Measurements from ENCODE around the gene PID1. TPM values are rescaled to one million over a fixed set of nuclear protein-coding genes. Genes with fewer than 3 reads are reported as not detected.

The PID1 gene
- polyA plus RNA-seq, 3 donors = 61.8 to 117 (median 62.3) TPM

DNA sequence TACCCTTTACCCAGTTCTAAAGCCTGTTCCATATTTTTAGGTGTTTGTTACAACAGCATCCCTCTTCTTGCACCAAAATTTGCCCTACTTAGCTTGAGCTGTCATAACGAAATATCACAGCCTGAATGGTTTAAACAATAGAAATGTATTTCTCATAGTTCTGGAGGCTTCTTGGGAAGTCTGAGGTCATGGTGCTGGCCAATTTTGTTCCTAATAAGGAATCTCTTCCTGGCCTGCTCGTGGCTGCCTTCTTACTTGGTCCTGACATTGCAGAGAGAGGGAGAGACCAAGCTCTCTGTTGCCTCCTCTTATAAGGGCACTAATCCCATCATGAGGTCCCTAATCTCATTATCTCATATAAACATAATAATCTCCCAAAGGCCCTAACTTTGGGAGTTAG lies 267.8 kb downstream of the PID1 start:
- Histone ChIP-seq H3K27ac (ENCODE audit: low read depth in 1 of 2, low read length in 2 of 2) (no peak overlapping the region), H3K4me1 (ENCODE audit: control insufficient read depth in 1 of 2, insufficient read depth in 2 of 2, low read length in 2 of 2) (no peaks in the 10 kb centered on the region), H3K4me2 (replicated peaks; ENCODE audit: extremely low read depth, low read length, poor library complexity, severe bottlenecking) (no peak overlapping the region), H3K36me3 (replicated peaks in 1 of 2; ENCODE audit: control insufficient read depth in 1 of 2, insufficient read depth in 2 of 2, low read length in 2 of 2) (no peaks in the 10 kb centered on the region), H2AFZ (ENCODE audit: insufficient read depth, low read depth, low read length, poor library complexity, severe bottlenecking) (no peak overlapping the region), H3K79me2 (ENCODE audit: insufficient read depth, low read length) (no peaks in the 10 kb centered on the region), H3K4me3 (replicated peaks in 1 of 3; ENCODE audit: low read depth in 2 of 3, low read length in 3 of 3) (no peak overlapping the region), H3K27me3 (ENCODE audit: control insufficient read depth in 2 of 2, insufficient read depth in 2 of 2, low read length in 2 of 2) (no peaks in the 10 kb centered on the region), H3K9me3 (replicated peaks in 1 of 2; ENCODE audit: control insufficient read depth in 1 of 2, insufficient read depth in 1 of 2, low read length in 2 of 2) (peaks cover 20 to 43% of the 10 kb centered on the region in 2 donors), H4K20me1 (ENCODE audit: insufficient read depth, low read length) (no peaks in the 10 kb centered on the region), H3K9ac (ENCODE audit: insufficient read depth, low read length, poor library complexity, severe bottlenecking) (no peak overlapping the region)
- intact Hi-C loops (cut with micrococcal nuclease) = no loop called here
- H3K4me1 Mint-ChIP-seq = no peaks in the 10 kb centered on the region
- no CpG with 5 or more reads among the region's 2 CpGs for WGBS (ENCODE audit: insufficient coverage)
- no peak for DNase-seq
- TF ChIP-seq, protein P1, sequence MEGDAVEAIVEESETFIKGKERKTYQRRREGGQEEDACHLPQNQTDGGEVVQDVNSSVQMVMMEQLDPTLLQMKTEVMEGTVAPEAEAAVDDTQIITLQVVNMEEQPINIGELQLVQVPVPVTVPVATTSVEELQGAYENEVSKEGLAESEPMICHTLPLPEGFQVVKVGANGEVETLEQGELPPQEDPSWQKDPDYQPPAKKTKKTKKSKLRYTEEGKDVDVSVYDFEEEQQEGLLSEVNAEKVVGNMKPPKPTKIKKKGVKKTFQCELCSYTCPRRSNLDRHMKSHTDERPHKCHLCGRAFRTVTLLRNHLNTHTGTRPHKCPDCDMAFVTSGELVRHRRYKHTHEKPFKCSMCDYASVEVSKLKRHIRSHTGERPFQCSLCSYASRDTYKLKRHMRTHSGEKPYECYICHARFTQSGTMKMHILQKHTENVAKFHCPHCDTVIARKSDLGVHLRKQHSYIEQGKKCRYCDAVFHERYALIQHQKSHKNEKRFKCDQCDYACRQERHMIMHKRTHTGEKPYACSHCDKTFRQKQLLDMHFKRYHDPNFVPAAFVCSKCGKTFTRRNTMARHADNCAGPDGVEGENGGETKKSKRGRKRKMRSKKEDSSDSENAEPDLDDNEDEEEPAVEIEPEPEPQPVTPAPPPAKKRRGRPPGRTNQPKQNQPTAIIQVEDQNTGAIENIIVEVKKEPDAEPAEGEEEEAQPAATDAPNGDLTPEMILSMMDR (IDR thresholded peaks at IDR 0.05) = no peak
- peaks cover 6 to 22% (median 11%) of the 10 kb centered on the region in 7 donors for H3K9me3 Mint-ChIP-seq
- H3K36me3 Mint-ChIP-seq = no peaks in the 10 kb centered on the region
- no peak overlapping the region for H3K27ac Mint-ChIP-seq
- peaks cover 0 to 1% (median 0%) of the 10 kb centered on the region in 3 donors for H3K27me3 Mint-ChIP-seq (ENCODE audit: low read depth in 3 of 3)
- no peak overlapping the region for H3K4me3 Mint-ChIP-seq

DNA sequence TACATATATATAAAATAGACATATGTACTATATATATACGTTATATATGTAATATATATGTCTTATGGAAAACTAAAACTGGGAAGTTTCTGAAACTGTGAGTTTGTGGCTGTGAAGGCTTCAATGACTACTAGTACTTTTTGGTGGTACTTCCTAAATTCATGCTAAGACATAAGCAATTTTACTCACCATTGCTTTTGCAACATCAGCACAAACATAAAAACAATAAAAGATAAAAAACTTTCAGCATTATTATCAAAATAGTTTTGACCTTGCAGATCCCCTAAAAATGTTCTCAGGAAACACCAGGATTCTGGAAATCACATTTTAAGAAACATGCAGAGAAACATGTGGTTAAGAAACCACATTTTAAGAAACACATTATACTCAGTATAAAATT lies 269.9 kb downstream of the PID1 start:
- H4K20me1 ChIP-seq (ENCODE audit: insufficient read depth, low read length) = no peaks in the 10 kb centered on the region
- TF ChIP-seq, protein P1 (IDR thresholded peaks at IDR 0.05) = no peak
- no peaks in the 10 kb centered on the region for H3K4me1 Mint-ChIP-seq
- no peaks in the 10 kb centered on the region for H3K4me1 ChIP-seq (ENCODE audit: control insufficient read depth in 1 of 2, insufficient read depth in 2 of 2, low read length in 2 of 2)
- no CpG with 5 or more reads among the region's 1 CpG for WGBS (ENCODE audit: insufficient coverage)
- no peaks in the 10 kb centered on the region for H3K36me3 Mint-ChIP-seq
- DNase-seq = no peak
- H3K27ac Mint-ChIP-seq = no peak overlapping the region
- no peaks in the 10 kb centered on the region for H3K27me3 ChIP-seq (ENCODE audit: control insufficient read depth in 2 of 2, insufficient read depth in 2 of 2, low read length in 2 of 2)
- no peak overlapping the region for H3K4me2 ChIP-seq (replicated peaks; ENCODE audit: extremely low read depth, low read length, poor library complexity, severe bottlenecking)
- no peaks in the 10 kb centered on the region for H3K36me3 ChIP-seq (replicated peaks in 1 of 2; ENCODE audit: control insufficient read depth in 1 of 2, insufficient read depth in 2 of 2, low read length in 2 of 2)
- no peaks in the 10 kb centered on the region for H3K79me2 ChIP-seq (ENCODE audit: insufficient read depth, low read length)
- peaks cover 0 to 1% (median 0%) of the 10 kb centered on the region in 3 donors for H3K27me3 Mint-ChIP-seq (ENCODE audit: low read depth in 3 of 3)
- peaks cover 20 to 39% of the 10 kb centered on the region in 2 donors for H3K9me3 ChIP-seq (replicated peaks in 1 of 2; ENCODE audit: control insufficient read depth in 1 of 2, insufficient read depth in 1 of 2, low read length in 2 of 2)
- no peak overlapping the region for H3K27ac ChIP-seq (ENCODE audit: low read depth in 1 of 2, low read length in 2 of 2)
- no peak overlapping the region for H3K4me3 Mint-ChIP-seq
- intact Hi-C loops (cut with micrococcal nuclease) = no loop called here
- no peak overlapping the region for H3K4me3 ChIP-seq (replicated peaks in 1 of 3; ENCODE audit: low read depth in 2 of 3, low read length in 3 of 3)
- no peak overlapping the region for H3K9ac ChIP-seq (ENCODE audit: insufficient read depth, low read length, poor library complexity, severe bottlenecking)
- no peak overlapping the region for H2AFZ ChIP-seq (ENCODE audit: insufficient read depth, low read depth, low read length, poor library complexity, severe bottlenecking)
- peaks cover 5 to 24% (median 14%) of the 10 kb centered on the region in 7 donors for H3K9me3 Mint-ChIP-seq
